ENCODE data around the gene BRWD1. TPM values are rescaled to one million over a fixed set of nuclear protein-coding genes. Genes with fewer than 3 reads are reported as not detected.

The BRWD1 gene
- total and polyA plus RNA-seq, 3 donors from 2014 or later, result 32.8 to 123 (median 102) TPM

GRCh38 chr21:39155578-39155977 lies 157.9 kb downstream of the BRWD1 start:
- H3K36me3 ChIP-seq (ENCODE audit: low read depth, missing control alignments), result no peaks in the 10 kb centered on the region
- 86 to 92% methylated on average over 2 of the region's 2 CpGs for WGBS, 2 donors
- intact Hi-C loops (cut with DNase I; ENCODE audit: low total_unique reads), result no loop called here
- DNase-seq, result no peak
- no peaks in the 10 kb centered on the region for H3K27me3 ChIP-seq
- no peaks in the 10 kb centered on the region for H3K9me3 ChIP-seq
- H3K4me3 ChIP-seq, result no peak overlapping the region
- TF ChIP-seq POLR2A (IDR thresholded peaks at IDR 0.05) (no peak), CTCF (IDR thresholded peaks at IDR 0.05) (no peak)
- no peak overlapping the region for H3K27ac ChIP-seq
- H3K4me1 ChIP-seq, result no peaks in the 10 kb centered on the region

GRCh38 chr21:39153842-39154241 lies 159.6 kb downstream of the BRWD1 start:
- intact Hi-C loops (cut with DNase I; ENCODE audit: low total_unique reads), result no loop called here
- H3K9me3 ChIP-seq, result no peaks in the 10 kb centered on the region
- no peak for TF ChIP-seq POLR2A (IDR thresholded peaks at IDR 0.05)
- no peak for TF ChIP-seq CTCF (IDR thresholded peaks at IDR 0.05)

GRCh38 chr21:39153373-39153772 lies 160.1 kb downstream of the BRWD1 start:
- Histone ChIP-seq H3K9me3 (no peaks in the 10 kb centered on the region), H3K27ac (no peak overlapping the region), H3K4me3 (no peak overlapping the region), H3K36me3 (ENCODE audit: low read depth, missing control alignments) (no peaks in the 10 kb centered on the region), H3K27me3 (no peaks in the 10 kb centered on the region), H3K4me1 (no peaks in the 10 kb centered on the region)
- 89 to 96% methylated on average over 2 of the region's 2 CpGs for WGBS, 2 donors
- intact Hi-C loops (cut with DNase I; ENCODE audit: low total_unique reads), result no loop called here
- TF ChIP-seq CTCF (IDR thresholded peaks at IDR 0.05) (peak in 2 of 3 experiments; percentile 6 to 8), POLR2A (IDR thresholded peaks at IDR 0.05) (no peak)
- DNase-seq, result no peak

More at GRCh38 chr21:39153842-39154241, 159.6 kb downstream of the BRWD1 start:
- no peaks in the 10 kb centered on the region for H3K36me3 ChIP-seq (ENCODE audit: low read depth, missing control alignments)
- no peak for DNase-seq
- 88 to 100% methylated on average over 2 of the region's 2 CpGs for WGBS, 2 donors
- H3K4me3 ChIP-seq, result no peak overlapping the region
- no peak overlapping the region for H3K27ac ChIP-seq
- no peaks in the 10 kb centered on the region for H3K4me1 ChIP-seq
- H3K27me3 ChIP-seq, result no peaks in the 10 kb centered on the region

- no peaks in the 10 kb centered on the region for H3K27me3 ChIP-seq
- H3K9me3 ChIP-seq, result no peaks in the 10 kb centered on the region
- H3K4me1 ChIP-seq, result no peaks in the 10 kb centered on the region
- DNase-seq, result no peak
- H3K36me3 ChIP-seq (ENCODE audit: low read depth, missing control alignments), result no peaks in the 10 kb centered on the region
- intact Hi-C loops (cut with DNase I; ENCODE audit: low total_unique reads), result no loop called here
- TF ChIP-seq CTCF (IDR thresholded peaks at IDR 0.05) (no peak), POLR2A (IDR thresholded peaks at IDR 0.05) (no peak)
- no peak overlapping the region for H3K4me3 ChIP-seq
- WGBS, 2 donors, result 83 to 92% methylated on average over 2 of the region's 2 CpGs
- no peak overlapping the region for H3K27ac ChIP-seq
Observed at GRCh38 chr21:39152271-39152670, 161.2 kb downstream of the BRWD1 start.

- H3K4me3 ChIP-seq, result no peak overlapping the region
- no peak for DNase-seq
- no peaks in the 10 kb centered on the region for H3K27me3 ChIP-seq
- no peak for TF ChIP-seq CTCF (IDR thresholded peaks at IDR 0.05)
- no peak for TF ChIP-seq POLR2A (IDR thresholded peaks at IDR 0.05)
- no peaks in the 10 kb centered on the region for H3K9me3 ChIP-seq
- no peaks in the 10 kb centered on the region for H3K4me1 ChIP-seq
- no peak overlapping the region for H3K27ac ChIP-seq
- no peaks in the 10 kb centered on the region for H3K36me3 ChIP-seq (ENCODE audit: low read depth, missing control alignments)
- intact Hi-C loops (cut with DNase I; ENCODE audit: low total_unique reads), result no loop called here
Observed at GRCh38 chr21:39150877-39151276, 162.6 kb downstream of the BRWD1 start.
